Spleen (tissue), 7 donors: ENCODE results near the gene SREBF2.

Experiments used
- CTCF ChIP-seq, 11 experiments: fragments of 200-600 bp in 7 of 11; fragments of 450-650 bp in 4 of 11; sonication (generic) in 4 of 11; IDR thresholded peaks in 8 of 11; conservative IDR thresholded peaks in 3 of 11; 1 replicate in 7 of 11; 2 replicates in 4 of 11; pipeline versions ENCODE4 v1.4.0 to v1.8.0; 2016 to 2021; ENCODE audit warnings: antibody characterized with exemption in 11 of 11, inconsistent platforms in 4 of 11, mild to moderate bottlenecking in 1 of 11
- POLR2A ChIP-seq, 3 donors: fragments of 450-650 bp; IDR thresholded peaks; one replicate each; pipeline ENCODE4 v1.5.1; 2017; ENCODE audit warnings: antibody characterized with exemption in 3 of 3, mild to moderate bottlenecking in 1 of 3
- POLR2AphosphoS5 ChIP-seq, 3 donors: sonication (generic); formaldehyde crosslinking; IDR thresholded peaks; one replicate each; pipeline ENCODE4 v1.5.1; 2017; ENCODE audit warnings: antibody characterized with exemption in 3 of 3
- donor health status: DM: no; HTN: no; CAD: no; lungs with moderate emphysema.
- donor health status: DM: no; HTN: no; CAD: no.
- donor health status: DM: no; HTN: no; CAD: no.

- TF ChIP-seq CTCF (IDR thresholded peaks at IDR 0.05 in 8 of 11, conservative IDR thresholded peaks at IDR 0.05 in 3 of 11) (no peak), POLR2A (IDR thresholded peaks at IDR 0.05) (no peak), POLR2AphosphoS5 (IDR thresholded peaks at IDR 0.05) (no peak)
These were observed 14.3 kb upstream of the SREBF2 start for GRCh38 chr22:41818596-41818995.
